Activated T-helper 1 cell treated with anti-CD3 and anti-CD28 coated beads, Interleukin-2, amount 50 U/mL, for 16 hours (primary cell): ENCODE data around the gene GSTM5.
A peak's percentile ranks its signal among the peaks of the same experiment; 100 is the strongest.
"Not testable (repeated sequence)": the region's sequence is repeated elsewhere in the genome, so short reads cannot be mapped to it uniquely, and the experiment has no call there.

ENCODE experiments used
- DNase-seq, 2 donors: peaks; one replicate each; pipeline ENCODE4 v3.0.0-alpha.2; 2020; ENCODE audit warnings: low read depth in 1 of 2, low spot score in 1 of 2

The GSTM5 gene

DNA sequence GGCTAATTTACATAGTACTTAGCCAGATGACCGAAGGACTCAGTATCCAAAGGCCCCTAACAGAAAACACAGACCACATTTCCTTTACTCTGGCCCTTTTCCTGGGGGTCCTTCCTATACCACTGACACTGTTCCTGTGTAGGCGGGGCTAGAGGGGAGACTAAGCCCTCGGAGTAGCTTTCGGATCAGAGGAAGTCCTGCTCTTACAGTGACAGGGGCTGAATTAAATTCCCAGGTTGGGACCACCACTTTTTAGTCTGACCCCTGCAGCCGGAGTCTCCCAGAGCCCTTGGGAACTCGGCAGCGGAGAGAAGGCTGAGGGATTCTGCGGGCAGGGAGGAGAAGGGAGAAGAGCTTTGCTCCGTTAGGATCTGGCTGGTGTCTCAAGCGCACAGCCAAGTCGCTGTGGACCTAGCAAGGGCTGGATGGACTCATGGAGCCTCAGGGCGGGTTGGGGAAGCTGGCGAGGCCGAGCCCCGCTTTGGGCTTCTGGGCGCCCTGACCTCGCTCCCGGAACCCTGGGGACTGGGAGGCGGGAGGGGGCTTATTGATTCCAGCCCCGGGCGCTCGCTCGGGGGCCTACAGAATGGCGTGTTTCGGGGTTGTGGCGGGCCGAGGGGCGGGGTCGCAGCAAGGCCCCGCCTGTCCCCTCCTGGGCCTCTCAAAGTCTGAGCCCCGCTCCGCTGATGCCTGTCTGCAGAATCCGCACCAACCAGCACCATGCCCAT is at the start of gene GSTM5:
GSTM5 (plus strand) TSS at position 659 of the 728 bp plus-strand sequence; CDS start at position 721, 62 bp downstream.
- not testable (repeated sequence) for DNase-seq

DNA sequence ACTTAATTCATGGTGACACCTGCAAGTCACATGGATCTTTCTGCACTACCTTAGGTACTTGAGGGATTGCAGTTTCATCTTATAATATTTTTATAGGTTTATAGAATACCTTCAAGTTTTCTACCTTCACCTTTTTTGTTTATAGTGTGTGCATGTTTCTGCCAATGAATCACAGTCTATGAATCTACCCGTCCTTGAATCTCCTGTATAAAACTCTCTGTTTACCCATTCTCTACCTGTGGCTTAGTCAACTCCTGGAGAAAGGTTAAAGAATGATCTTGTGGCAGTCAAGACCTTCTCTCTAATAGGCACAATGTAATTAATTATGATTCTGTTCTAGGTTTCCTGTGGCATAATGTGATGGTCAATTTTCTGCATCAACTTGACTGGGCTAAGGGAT is 47.4 kb upstream of the GSTM5 start:
- DNase-seq = no peak

DNA sequence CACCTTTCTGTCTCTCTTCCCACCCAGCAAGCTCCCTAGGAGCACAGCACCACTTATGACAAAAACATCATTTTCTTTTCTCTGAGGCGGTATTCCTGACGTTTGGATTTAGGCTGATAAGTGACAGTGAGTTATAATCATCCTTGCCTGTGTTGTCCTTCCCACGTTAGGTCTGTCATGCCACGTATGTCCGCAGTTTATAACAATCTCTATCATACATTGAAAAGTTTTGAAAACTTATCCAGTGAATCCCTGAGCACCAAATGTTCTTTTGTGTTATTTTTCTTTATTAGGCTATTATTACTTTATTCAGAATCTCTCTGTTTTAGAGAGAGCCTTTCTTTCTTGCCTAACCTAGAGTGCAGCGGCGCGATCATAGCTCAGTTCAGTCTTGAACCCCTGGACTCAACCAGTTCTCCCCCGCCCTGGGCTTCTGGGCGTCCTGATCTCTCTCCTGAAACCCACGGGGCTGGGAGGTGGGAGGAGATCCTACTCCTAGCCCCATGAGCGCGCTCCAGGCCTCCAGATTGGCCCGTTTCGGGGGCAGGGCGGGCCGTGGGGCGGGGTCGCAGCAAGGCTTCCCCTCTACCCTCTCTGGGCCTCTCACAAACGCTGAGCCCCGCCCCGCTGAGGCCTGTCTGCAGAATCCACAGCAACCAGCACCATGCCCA is 44.5 kb upstream of the GSTM5 start, which contains the start of gene GSTM2:
GSTM2 (plus strand) TSS at position 606 of the 671 bp plus-strand sequence; CDS start at position 665, 59 bp downstream.
- peak; percentile 63 to 64 for DNase-seq

DNA sequence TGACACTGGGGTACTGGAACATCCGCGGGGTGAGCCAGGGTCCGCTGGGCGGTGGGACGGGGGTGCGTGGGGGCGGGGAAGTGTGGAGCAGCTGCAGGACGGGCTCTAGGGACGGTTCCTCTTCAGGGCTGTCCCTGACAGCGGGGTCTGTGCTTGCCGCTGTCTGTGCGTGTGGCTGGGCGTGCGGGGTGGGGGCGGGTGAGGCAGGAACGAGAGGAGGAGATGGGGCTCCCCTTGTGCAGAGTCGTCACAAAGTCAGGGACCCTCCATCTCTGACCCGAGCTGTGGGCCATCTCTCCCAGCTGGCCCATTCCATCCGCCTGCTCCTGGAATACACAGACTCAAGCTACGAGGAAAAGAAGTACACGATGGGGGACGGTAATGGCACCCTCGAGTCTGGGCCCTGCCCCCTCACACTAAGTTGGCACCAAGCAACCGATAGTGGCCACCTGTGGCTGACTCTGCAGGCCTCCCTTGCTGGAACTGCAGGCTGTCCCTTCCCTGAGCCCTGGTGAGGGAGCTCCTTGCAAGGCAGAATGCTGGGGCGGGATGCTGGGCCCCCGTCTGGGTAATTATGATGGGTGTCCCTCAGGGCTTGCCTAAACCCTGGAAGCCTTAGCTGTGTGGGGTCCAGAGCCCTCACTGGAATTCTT is 43.8 kb upstream of the GSTM5 start:
- DNase-seq = no peak

DNA sequence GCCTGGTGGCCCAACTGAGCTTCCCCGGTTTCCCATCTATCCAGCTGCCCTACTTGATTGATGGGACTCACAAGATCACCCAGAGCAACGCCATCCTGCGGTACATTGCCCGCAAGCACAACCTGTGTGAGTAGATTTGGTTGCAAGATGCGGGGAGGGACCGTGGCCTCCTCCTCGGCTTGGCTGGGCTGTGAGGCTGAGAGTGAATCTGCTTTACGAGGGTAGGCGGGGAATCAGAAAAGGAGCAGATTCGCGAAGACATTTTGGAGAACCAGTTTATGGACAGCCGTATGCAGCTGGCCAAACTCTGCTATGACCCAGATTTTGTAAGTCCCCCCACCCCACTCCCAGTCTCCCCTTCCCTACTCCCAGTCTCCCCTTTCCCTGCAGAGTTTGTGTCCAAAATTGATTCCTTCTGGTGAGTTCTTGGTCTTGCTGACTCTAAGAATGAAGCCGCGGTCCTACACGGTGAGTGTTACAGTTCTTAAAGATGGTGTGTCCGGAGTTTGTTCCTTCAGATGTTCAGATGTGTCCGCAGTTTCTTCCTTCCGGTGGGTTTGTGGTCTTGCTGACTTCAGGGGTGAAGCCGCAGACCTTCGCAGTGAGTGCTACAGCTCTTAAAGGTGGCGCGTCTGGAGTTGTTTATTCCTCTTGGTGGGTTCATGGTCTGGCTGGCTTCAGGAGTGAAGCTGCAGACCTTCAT is 42.7 kb upstream of the GSTM5 start:
- no peak for DNase-seq

DNA sequence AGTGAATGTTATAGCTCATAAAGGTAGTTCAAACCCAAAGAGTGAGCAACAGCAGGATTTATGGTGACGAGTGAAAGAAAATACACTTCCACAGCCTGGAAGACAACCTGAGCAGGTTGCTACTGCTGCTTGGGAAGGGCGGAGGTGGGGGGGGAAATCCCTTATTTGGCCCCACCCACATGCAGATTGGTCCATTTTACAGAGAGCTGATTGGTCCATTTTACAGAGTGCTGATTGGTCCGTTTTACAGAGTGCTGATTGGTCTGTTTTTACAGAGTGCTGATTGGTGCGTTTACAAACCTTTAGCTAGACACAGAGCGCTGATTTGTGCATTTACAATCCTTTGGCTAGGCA is 42.1 kb upstream of the GSTM5 start:
- DNase-seq = not testable (repeated sequence)

DNA sequence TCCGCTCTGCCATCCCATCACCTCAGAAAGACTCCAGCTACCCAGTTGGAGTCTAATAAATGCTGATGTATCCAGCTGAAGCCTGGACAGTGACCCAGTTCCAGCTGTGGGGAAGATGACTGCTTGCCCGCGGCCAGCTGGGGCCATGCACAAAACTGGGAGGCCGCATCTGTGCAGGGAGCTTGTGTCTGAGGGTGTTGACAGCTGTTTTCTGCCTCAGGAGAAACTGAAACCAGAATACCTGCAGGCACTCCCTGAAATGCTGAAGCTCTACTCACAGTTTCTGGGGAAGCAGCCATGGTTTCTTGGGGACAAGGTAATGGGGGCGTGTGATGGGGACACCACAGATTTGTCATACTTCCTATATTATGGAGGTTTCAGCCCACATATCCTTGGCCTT is 41.0 kb upstream of the GSTM5 start:
- DNase-seq = no peak

DNA sequence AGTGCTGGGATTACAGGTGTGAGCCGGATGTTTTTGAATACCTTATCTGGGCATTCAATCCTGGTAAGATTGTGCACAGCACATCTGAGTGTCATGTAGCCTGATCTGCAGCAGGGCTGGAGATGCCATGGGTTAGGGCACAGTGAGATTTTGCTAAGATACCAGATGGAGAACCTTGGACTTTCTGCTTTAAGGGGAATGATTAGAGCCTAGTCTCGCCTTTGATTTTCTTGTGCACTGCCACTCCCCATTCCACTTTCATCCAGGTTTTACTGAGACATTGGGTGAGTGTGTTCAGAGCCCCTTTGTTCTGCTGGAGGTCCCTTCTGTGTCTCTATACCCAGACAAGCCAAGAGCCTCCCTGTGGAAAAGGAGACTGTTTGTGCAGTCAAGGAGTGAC is 38.2 kb upstream of the GSTM5 start:
- not testable (repeated sequence) for DNase-seq

DNA sequence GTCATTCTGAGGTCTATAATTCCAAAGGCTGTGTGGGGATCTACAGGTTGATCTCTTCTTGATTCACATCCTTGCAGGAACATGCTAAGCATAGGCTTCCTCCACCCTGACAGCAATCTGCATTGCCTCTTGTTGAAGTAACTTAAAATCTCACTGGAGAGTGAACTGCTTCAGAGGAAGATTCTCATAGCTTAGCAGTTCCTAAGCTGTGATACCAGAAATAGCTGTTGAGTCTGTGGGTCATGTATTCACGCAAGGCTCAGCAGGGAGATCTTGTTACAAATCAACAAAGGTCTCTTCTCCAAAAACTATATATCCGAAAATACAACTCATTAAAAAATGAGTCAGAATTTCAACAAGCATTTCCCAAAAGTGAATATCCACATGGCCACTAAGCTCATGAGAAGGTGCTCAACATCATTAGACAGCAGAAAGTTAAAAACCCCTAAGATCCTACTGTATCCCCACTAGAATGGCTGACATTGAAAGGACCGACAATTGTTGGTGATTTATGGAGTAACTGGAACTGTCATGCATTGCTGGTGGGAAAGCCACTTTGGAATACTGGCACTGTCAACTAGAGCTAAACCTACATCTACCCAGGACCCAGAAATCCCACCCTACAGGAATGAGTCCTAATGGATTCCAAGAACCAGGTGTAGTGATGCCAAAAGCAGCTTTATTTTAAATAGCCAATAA is 35.2 kb upstream of the GSTM5 start:
- not testable (repeated sequence) for DNase-seq

DNA sequence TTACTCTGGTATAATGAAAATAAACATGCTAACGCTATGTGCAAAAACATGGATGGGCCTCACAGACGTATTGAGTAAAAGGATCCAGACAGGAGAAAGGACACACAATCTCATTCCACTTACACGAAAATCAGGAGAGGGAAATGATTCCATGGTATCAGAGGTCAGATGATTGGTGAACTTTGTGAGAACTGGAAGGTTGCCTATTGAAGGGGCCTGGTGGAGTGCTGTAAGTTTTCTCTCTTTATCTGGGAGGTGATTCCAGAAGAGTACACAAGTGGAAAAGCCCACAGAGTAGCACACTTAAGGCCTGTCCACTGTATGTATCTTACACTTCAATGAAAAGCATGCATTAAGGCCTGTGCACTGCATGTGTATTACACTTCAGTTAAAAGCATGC is 34.6 kb upstream of the GSTM5 start:
- no peak for DNase-seq

DNA sequence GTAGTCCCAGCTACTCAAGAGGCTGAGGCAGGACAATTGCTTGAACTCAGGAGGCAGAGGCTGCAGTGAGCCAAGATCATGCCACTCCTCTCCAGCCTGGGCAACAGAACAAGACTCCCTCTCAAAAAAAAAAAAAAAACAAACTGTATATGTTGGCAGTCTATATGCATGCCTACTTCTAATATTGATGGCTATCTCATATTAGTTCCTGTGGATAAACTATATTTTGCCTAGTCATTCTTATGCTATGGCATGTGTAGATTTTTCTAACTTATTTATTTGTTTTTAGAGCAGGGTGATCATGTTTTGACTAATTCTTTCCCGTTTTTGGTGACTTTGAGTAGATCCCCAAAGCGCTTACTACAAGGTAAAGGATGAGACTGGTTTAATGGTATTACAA is 33.4 kb upstream of the GSTM5 start:
- not testable (repeated sequence) for DNase-seq

DNA sequence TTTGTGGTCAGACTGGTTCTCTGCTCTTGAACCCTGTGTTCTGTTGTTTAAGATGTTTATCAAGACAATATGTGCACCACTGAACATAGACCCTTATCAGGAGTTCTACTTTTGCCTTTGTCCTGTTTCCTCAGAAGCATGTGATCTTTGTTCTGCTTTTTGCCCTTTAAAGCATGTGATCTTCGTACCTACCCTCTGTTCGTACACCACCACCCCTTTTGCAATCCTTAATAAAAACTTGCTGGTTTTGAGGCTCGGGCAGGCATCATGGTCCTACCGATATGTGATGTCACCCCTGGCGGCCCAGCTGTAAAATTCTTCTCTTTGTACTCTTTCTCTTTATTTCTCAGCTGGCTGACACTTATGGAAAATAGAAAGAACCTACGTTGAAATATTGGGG is 27.3 kb upstream of the GSTM5 start:
- DNase-seq = not testable (repeated sequence)

DNA sequence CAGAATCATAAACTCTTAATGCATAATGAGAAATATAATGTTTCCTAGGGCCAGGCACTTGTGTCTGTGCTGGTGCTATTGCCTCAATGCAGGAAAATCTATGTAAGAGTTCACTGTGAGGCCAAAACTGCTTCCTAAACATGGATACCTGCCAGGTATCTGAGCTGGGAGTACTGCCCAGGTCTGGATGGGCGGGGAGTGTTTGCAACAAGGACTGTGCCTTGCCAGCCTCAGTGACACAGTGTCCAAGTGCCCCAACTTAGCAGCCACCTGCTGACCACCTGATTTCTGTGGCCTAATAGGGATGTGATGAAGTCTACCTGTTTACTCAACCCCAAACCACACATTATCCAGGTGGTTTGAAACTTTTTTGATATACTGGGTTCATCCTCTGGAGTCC is 26.7 kb upstream of the GSTM5 start:
- not testable (repeated sequence) for DNase-seq

DNA sequence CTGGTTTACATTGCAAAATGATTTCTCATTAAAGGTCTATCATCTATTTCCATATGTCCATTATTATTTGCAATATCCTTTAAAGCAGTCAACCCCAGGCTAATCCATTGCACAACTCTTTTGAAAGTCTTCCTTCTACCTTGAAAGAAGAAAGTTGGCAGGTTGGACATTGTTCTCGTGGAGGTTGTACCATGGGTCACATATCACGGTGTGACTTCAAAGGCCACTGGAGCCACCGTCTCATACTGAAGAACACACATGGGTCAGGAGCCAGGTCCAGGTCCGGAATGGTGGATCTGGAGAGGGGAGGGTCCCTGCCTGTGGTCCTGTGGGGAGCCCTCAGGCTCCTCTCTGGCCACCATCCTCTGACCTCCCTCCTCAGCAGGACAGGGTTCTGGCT is 26.2 kb upstream of the GSTM5 start:
- not testable (repeated sequence) for DNase-seq

DNA sequence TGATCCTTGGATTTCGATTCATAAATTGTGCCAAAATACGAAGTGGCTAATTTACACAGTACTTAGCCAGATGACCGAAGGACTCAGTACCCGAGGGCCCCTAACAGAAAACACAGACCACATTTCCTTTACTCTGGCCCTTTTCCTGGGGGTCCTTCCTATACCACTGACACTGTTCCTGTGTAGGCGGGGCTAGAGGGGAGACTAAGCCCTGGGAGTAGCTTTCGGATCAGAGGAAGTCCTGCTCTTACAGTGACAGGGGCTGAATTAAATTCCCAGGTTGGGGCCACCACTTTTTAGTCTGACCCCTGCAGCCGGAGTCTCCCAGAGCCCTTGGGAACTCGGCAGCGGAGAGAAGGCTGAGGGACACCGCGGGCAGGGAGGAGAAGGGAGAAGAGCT is 24.9 kb upstream of the GSTM5 start:
- not testable (repeated sequence) for DNase-seq

DNA sequence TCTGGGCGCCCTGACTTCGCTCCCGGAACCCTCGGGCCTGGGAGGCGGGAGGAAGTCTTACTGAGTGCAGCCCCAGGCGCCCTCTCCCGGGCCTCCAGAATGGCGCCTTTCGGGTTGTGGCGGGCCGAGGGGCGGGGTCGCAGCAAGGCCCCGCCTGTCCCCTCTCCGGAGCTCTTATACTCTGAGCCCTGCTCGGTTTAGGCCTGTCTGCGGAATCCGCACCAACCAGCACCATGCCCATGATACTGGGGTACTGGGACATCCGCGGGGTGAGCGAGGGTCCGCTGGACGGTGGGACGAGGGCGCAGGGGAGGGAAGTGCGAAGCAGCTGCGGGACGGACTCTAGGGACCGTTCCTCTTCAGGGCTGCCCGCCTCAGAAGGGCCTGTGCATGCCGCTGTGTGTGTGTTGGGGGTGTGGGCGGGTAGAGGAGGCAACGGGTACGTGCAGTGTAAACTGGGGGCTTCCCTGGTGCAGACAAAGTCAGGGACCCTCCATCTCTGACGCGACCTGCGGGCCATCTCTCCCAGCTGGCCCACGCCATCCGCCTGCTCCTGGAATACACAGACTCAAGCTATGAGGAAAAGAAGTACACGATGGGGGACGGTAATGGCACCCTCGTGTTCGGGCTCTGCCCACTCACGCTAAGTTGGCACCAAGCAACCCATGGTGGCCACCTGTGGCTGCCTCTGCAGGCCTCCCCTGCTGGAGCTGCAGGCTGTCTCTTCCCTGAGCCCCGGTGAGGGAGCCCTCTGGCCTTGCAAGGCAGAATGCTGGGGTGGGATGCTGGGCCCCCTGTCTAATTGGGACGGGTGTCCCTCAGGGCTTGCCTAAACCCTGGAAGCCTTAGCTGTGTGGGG is 24.2 kb upstream of the GSTM5 start, which contains the start of gene GSTM1:
GSTM1 (plus strand) TSS at position 177 of the 859 bp plus-strand sequence; CDS start at position 234, 57 bp downstream.
- peak; percentile 44 to 79 for DNase-seq

DNA sequence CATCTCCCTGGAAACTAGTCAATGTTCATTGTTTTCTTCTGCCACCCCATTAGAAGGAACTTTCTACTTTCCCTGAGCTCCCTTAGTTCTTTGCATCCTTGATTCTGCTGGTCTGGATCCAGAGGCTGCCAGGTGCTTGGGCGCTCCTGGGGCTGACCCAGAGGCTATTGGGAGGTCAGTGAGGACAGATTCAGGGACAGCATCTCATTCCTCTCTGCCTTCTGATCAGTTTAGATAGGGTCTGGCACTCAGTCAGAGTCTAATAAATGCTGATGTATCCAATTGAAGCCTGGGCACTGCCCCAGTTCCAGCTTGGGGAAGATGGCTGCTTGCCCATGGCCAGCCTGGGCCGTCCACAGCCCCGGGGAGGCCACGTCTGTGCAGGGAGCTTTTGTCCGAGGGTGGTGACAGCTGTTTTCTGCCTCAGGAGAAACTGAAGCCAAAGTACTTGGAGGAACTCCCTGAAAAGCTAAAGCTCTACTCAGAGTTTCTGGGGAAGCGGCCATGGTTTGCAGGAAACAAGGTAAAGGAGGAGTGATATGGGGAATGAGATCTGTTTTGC is 22.1 kb upstream of the GSTM5 start:
- no peak for DNase-seq

DNA sequence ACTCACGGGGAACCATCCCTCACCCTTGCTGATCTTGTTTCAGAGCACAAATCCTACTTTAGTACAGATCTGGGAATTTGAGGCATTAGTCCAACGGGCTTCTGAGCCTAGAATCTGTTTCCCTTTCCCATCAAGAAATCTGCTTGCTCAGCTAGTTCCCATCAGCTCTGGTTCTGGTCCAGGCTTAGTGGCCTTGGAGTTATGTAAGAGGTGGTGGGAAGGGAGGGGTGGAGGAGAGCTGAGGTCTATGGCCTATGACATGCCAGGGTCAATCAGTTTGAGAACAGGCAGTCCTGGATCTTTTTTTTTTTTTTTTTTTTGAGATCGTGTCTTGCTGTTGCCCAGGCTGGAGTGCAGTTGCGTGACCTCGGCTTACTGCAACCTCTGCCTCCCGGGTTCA is 20.3 kb upstream of the GSTM5 start:
- DNase-seq = no peak

DNA sequence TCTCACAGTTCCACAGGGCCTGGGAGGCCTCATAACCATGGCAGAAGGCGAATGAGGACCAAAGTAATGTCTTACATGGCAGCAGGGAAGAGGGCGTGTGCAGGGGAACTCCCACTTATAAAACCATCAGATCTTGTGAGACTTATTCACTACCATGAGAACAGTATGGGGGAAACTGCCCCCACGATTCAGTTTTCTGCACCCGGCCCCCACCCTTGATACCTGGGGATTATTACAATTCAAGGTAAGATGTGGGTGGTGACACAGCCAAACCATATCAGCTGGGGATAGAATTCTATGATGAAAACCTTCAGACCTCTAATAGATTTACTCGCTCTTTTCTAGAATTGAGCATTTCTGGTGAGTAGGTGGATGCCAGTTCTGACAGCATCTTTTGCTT is 17.7 kb upstream of the GSTM5 start:
- DNase-seq = not testable (repeated sequence)
